ENCODE measurements around the gene CYP26C1. TPM values are rescaled to one million over a fixed set of nuclear protein-coding genes. Genes with fewer than 3 reads are reported as not detected.

The CYP26C1 gene
- total RNA-seq, 1 donor from 2014 or later, result 0.10 TPM

DNA sequence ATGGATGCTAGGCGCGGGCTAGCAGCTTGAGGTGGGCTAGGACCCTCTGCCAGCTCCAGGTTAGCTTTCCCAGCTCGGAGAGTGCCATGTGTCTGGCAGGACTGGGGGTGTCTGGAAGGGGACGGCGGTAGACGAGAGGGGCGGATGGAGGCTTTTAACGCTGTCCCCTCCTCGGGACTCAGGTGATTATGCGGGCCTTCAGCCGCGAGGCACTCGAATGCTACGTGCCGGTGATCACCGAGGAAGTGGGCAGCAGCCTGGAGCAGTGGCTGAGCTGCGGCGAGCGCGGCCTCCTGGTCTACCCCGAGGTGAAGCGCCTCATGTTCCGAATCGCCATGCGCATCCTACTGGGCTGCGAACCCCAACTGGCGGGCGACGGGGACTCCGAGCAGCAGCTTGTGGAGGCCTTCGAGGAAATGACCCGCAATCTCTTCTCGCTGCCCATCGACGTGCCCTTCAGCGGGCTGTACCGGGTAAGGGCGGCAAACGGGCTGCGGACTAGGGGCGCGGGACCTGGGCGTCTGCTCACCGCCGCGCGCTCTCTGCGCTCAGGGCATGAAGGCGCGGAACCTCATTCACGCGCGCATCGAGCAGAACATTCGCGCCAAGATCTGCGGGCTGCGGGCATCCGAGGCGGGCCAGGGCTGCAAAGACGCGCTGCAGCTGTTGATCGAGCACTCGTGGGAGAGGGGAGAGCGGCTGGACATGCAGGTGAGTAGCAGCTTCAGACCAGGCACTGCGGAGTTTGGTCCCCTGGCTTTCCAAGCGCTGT is 14.2 kb downstream of the CYP26C1 start:
- Mint-ChIP-seq H3K36me3 (ENCODE audit: unreplicated experiment) (no peaks in the 10 kb centered on the region), H3K27ac (ENCODE audit: unreplicated experiment) (no peak overlapping the region), H3K4me1 (ENCODE audit: low read depth, unreplicated experiment) (peaks cover 4% of the 10 kb centered on the region), H3K9me3 (ENCODE audit: unreplicated experiment) (peaks cover 8% of the 10 kb centered on the region), H3K4me3 (ENCODE audit: unreplicated experiment) (peak overlapping the region; percentile 90), H3K27me3 (ENCODE audit: unreplicated experiment) (peaks cover 32% of the 10 kb centered on the region)
- TF ChIP-seq, protein P1, sequence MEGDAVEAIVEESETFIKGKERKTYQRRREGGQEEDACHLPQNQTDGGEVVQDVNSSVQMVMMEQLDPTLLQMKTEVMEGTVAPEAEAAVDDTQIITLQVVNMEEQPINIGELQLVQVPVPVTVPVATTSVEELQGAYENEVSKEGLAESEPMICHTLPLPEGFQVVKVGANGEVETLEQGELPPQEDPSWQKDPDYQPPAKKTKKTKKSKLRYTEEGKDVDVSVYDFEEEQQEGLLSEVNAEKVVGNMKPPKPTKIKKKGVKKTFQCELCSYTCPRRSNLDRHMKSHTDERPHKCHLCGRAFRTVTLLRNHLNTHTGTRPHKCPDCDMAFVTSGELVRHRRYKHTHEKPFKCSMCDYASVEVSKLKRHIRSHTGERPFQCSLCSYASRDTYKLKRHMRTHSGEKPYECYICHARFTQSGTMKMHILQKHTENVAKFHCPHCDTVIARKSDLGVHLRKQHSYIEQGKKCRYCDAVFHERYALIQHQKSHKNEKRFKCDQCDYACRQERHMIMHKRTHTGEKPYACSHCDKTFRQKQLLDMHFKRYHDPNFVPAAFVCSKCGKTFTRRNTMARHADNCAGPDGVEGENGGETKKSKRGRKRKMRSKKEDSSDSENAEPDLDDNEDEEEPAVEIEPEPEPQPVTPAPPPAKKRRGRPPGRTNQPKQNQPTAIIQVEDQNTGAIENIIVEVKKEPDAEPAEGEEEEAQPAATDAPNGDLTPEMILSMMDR (IDR thresholded peaks at IDR 0.05; ENCODE audit: partially characterized antibody, unreplicated experiment), result no peak
- DNase-seq, result peak; percentile 42

DNA sequence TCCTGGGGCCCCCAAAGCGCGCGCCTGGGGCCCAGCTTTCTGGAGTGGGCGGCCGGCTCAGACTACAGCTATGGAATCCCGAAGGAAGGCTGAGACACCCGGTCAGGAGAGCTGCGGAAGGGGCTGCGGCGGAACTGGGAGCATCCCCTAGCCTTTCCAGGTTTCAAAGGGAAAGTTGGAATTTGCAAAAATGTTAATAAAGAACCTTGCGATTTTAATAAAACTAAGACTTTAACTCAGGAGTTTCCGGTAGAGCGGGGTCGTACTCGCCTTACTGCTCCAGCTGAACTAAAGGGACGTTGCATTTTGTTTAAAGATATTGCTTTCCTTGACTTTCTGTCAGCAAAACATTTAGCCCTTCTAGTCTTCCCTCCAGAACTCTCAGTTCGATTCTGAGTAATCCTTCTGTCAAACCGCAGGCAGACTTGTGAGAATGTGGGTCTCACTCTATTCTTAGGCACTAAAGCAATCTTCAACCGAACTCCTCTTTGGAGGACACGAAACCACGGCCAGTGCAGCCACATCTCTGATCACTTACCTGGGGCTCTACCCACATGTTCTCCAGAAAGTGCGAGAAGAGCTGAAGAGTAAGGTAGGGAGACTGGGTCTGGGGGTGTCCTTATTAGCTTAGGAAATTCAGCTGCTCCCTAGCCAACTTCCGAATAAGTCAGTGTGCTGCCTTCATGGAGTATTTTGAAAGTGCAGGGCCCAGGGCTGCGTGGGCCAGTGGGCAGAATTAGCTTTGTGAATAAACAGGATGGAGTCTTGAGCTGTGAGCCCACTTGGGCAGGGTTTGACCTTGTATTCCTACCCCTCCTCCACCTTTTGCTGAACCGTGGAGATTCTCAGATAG is 15.0 kb downstream of the CYP26C1 start:
- Mint-ChIP-seq H3K36me3 (ENCODE audit: unreplicated experiment) (no peaks in the 10 kb centered on the region), H3K27me3 (ENCODE audit: unreplicated experiment) (peaks cover 31% of the 10 kb centered on the region), H3K4me3 (ENCODE audit: unreplicated experiment) (peak overlapping the region; percentile 90), H3K9me3 (ENCODE audit: unreplicated experiment) (peaks cover 8% of the 10 kb centered on the region), H3K4me1 (ENCODE audit: low read depth, unreplicated experiment) (peaks cover 7% of the 10 kb centered on the region), H3K27ac (ENCODE audit: unreplicated experiment) (no peak overlapping the region)
- DNase-seq, result no peak
- TF ChIP-seq, protein P1 (IDR thresholded peaks at IDR 0.05; ENCODE audit: partially characterized antibody, unreplicated experiment), result no peak

DNA sequence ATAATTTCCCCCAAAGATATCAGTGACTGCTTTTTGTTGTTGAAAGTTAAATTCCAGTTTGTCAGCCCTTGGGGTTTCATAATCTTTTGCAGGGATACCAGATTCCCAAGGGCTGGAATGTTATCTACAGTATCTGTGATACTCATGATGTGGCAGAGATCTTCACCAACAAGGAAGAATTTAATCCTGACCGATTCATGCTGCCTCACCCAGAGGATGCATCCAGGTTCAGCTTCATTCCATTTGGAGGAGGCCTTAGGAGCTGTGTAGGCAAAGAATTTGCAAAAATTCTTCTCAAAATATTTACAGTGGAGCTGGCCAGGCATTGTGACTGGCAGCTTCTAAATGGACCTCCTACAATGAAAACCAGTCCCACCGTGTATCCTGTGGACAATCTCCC is 16.3 kb downstream of the CYP26C1 start:
- TF ChIP-seq, protein P1 (IDR thresholded peaks at IDR 0.05; ENCODE audit: partially characterized antibody, unreplicated experiment), result no peak
- peaks cover 4% of the 10 kb centered on the region for H3K9me3 Mint-ChIP-seq (ENCODE audit: unreplicated experiment)
- H3K36me3 Mint-ChIP-seq (ENCODE audit: unreplicated experiment), result no peaks in the 10 kb centered on the region
- H3K4me1 Mint-ChIP-seq (ENCODE audit: low read depth, unreplicated experiment), result peaks cover 7% of the 10 kb centered on the region
- H3K27me3 Mint-ChIP-seq (ENCODE audit: unreplicated experiment), result peaks cover 25% of the 10 kb centered on the region
- no peak overlapping the region for H3K27ac Mint-ChIP-seq (ENCODE audit: unreplicated experiment)
- no peak for DNase-seq
- peak overlapping the region; percentile 18 for H3K4me3 Mint-ChIP-seq (ENCODE audit: unreplicated experiment)

DNA sequence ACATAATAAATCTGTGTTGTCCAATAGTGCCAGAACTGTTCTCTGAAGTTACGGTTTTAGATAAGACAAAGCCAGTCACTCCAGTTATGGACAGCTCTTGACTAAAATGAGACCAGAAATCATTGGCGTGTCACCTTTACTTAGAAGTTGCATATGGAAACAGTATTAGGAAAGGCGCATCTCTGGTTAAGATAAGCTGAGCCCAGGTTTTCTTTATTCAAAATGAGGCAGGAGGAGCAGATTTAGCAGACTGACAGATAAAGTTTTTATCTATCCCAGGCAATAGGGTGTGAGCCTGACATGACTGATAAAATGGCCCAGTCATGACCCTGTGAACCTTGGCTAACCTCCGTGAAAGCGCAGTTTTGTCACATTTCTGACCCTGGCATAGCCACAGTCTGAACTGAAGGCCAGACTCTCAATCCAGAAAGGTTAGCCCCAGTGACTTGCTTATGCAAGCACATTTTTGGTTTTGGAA is 17.3 kb downstream of the CYP26C1 start:
- TF ChIP-seq, protein P1 (IDR thresholded peaks at IDR 0.05; ENCODE audit: partially characterized antibody, unreplicated experiment), result no peak
- Mint-ChIP-seq H3K4me1 (ENCODE audit: low read depth, unreplicated experiment) (peaks cover 7% of the 10 kb centered on the region), H3K36me3 (ENCODE audit: unreplicated experiment) (no peaks in the 10 kb centered on the region), H3K9me3 (ENCODE audit: unreplicated experiment) (peaks cover 4% of the 10 kb centered on the region), H3K27me3 (ENCODE audit: unreplicated experiment) (peaks cover 19% of the 10 kb centered on the region), H3K27ac (ENCODE audit: unreplicated experiment) (no peak overlapping the region), H3K4me3 (ENCODE audit: unreplicated experiment) (no peak overlapping the region)
- DNase-seq, result no peak
